Astrocyte of the spinal cord (primary cell): ENCODE measurements around the gene PTPN3.

Experiments
- DNase-seq: peaks from one replicate; pipeline ENCODE4 v3.0.0; 2011; ENCODE audit warnings: low read depth, low spot score
- H3K4me3 ChIP-seq: 2 replicates; pipeline ENCODE4 v1.5.1; 2011; ENCODE audit warnings: low read depth, mild to moderate bottlenecking, low read length, moderate library complexity
- CTCF ChIP-seq: IDR thresholded peaks from 2 replicates; pipeline ENCODE4 v1.5.1; 2012; ENCODE audit warnings: low read depth, mild to moderate bottlenecking, low read length, inconsistent platforms
- in situ Hi-C: cut with HindIII; loops from 2 replicates; pipeline ENCODE4 v1.10.0; 2017; ENCODE audit warnings: low sequenced_read_pairs

The PTPN3 gene

DNA sequence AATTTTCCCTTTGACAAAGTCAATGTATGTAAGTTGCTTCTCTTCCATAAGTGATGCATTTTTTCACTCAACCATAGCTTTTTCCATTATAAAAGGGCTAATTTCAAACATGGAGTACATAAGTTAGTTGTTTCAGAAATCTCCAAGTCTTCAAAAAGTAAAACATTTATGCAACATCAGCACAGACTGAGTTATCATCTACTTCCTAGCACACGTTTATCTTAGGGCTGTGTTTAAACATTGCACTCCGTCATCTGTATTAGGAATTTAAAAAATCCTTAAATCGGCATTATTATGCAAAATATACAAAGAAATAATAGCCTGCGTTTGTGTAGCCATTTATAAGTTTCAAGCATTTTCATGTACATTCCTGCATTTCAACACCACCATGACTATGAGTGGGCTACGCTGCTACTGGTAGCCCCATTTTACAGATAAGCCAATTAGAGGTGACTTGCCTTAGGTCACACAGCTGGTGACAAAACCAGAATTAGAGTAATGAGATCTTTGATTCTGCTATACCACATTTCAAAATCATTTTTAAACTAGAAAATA lies 43.4 kb downstream of the PTPN3 start:
- in situ Hi-C loops: no loop called here
- no peak overlapping the region for H3K4me3 ChIP-seq
- TF ChIP-seq CTCF: no peak
- DNase-seq: no peak

DNA sequence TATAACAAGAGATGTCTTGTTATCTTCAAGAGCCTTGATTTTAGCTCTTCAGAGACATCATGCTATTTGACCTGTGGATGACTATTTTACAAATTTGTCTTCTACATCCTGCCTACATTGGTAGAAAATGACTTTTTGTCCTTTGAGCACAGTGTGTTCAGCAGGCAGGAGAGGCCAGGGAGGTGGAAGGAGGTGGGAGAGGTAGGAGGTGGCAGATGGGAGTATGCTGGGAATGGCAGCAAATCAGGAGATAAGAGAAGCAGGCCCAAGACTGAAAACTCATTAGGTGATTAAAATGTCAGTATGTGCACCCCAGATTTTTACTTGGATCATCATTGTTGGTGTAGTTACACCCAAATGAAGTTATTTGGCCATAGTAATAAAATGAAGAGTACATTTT lies 44.1 kb downstream of the PTPN3 start:
- in situ Hi-C loops: no loop called here
- no peak overlapping the region for H3K4me3 ChIP-seq
- no peak for TF ChIP-seq CTCF
- no peak for DNase-seq

GRCh38 chr9:109453210-109453842 lies 44.8 kb downstream of the PTPN3 start:
- DNase-seq: peak; percentile 54
- no peak overlapping the region for H3K4me3 ChIP-seq
- no peak for TF ChIP-seq CTCF
- in situ Hi-C loops: no loop called here

GRCh38 chr9:109452761-109453160 lies 45.3 kb downstream of the PTPN3 start:
- peak; percentile 65 for DNase-seq
- no peak for TF ChIP-seq CTCF
- in situ Hi-C loops: no loop called here
- H3K4me3 ChIP-seq: no peak overlapping the region

- no peak overlapping the region for H3K4me3 ChIP-seq
- DNase-seq: no peak
- in situ Hi-C loops: no loop called here
Measured at GRCh38 chr9:109451311-109452025, 46.6 kb downstream of the PTPN3 start.

DNA sequence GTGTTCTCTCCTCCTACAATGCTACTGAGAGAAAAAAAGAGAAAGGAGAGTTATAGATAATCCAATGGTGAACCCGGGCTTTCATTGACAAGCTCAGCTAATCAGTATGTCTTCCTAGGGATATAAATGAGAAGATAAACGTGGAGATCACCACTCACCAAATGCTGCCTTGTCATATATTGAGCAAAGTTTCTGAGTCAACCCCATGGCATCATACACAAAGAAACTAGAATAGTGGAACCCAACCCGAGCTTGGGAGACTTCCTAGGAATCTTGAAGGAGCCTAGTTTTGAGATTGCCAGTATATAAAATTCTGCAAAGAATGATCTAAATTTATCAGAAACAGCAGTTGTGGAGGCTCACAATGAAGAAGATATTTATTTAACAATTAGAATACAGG lies 47.8 kb downstream of the PTPN3 start:
- no peak overlapping the region for H3K4me3 ChIP-seq
- DNase-seq: no peak
- no peak for TF ChIP-seq CTCF
- in situ Hi-C loops: no loop called here

More at GRCh38 chr9:109451311-109452025, 46.6 kb downstream of the PTPN3 start:
- TF ChIP-seq CTCF: no peak
